Tibial nerve (tissue), 3 donors: ENCODE measurements around the gene C1RL.

Experiments used
- CTCF ChIP-seq, 5 experiments: fragments of 200-600 bp in 3 of 5; fragments of 450-650 bp in 2 of 5; sonication (generic) in 3 of 5; IDR thresholded peaks; one replicate each; pipeline ENCODE4 v1.5.1; 2016 to 2019; ENCODE audit warnings: antibody characterized with exemption in 5 of 5, mild to moderate bottlenecking in 3 of 5, moderate library complexity in 2 of 5
- POLR2A ChIP-seq, 2 donors: fragments of 450-650 bp; IDR thresholded peaks; one replicate each; pipeline ENCODE4 v1.6.1; 2017; ENCODE audit warnings: antibody characterized with exemption in 2 of 2, mild to moderate bottlenecking in 2 of 2, moderate library complexity in 2 of 2

DNA sequence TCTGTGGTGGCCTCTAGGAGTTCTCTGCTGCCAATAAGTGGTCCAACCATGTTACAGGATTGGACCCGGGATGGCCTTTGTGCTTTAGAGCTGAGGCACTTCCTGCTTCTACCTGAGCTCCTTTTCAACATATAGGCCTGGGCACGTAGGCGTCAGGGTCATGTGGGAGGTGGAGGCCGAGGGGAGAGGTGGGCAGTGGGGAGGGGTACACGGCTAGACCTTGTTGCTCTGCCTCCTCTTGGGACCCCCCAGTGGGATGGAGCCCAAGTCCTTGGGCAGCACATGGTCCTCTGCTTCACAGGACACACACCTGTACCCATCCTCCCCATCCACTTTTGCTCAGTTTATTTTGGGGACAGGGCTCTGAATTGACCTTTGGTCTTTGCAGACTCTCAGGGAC is 12.3 kb upstream of the C1RL start:
- TF ChIP-seq CTCF (IDR thresholded peaks at IDR 0.05) (no peak), POLR2A (IDR thresholded peaks at IDR 0.05) (no peak)
